ENCODE measurements around the gene ADAM12. TPM values are rescaled to one million over a fixed set of nuclear protein-coding genes. Genes with fewer than 3 reads are reported as not detected.

Gene ADAM12
- polyA plus RNA-seq, 1 donor: 2.2 TPM

- H3K4me3 ChIP-seq (ENCODE audit: low read length): no peak overlapping the region
- no peak for DNase-seq
- no peak overlapping the region for H3K27ac ChIP-seq (ENCODE audit: low read length)
- no peaks in the 10 kb centered on the region for H3K9me3 ChIP-seq (ENCODE audit: control insufficient read depth, low read depth, low read length)
- H3K4me1 ChIP-seq (ENCODE audit: control insufficient read depth, insufficient read depth, low read length): no peaks in the 10 kb centered on the region
- 74% methylated on average over 2 of the region's 8 CpGs for WGBS (ENCODE audit: insufficient coverage, low lambda C conversion rate)
- H3K27me3 ChIP-seq (ENCODE audit: control insufficient read depth, insufficient read depth, low read length): no peaks in the 10 kb centered on the region
- no peaks in the 10 kb centered on the region for H3K36me3 ChIP-seq (ENCODE audit: control insufficient read depth, insufficient read depth, low read length)
Observed at GRCh38 chr10:126201603-126202002, 186.7 kb downstream of the ADAM12 start.

DNA sequence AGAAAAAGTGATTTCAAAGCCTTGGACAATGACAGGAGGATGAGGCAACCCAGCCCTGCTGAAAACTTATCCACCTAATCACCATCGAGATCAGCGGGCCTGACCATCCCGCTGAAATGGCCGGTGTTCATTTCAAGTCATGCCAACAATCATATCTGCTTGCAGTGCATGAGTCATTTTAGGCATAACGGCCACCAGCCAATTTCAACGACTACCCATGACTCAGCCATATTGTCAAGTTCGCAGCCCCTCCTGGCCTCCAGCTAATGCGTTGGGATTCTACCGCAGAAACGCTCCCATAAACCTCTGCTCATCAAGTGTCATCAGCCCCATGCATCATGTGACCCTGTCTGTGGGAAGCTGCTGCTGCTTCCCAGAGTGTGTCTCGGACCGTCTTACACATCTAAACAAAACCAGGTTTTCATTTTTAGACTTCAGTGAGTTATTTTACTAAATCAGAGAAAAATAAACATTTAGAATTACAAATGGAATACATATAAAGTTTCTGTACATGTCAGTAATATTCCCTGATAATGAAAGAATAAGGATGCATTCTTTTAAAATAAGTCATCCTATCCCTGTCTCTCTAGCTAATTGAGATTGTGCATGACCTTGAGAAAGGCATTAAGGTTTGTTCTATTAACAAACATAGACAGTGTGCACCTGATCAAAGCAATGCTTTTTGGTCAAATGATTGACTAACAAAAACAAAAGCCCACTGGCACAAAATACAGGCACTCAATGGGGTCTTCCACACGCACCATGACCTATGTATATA is 188.9 kb downstream of the ADAM12 start:
- Histone ChIP-seq H3K4me1 (ENCODE audit: control insufficient read depth, insufficient read depth, low read length) (no peaks in the 10 kb centered on the region), H3K9me3 (ENCODE audit: control insufficient read depth, low read depth, low read length) (no peaks in the 10 kb centered on the region), H3K27ac (ENCODE audit: low read length) (no peak overlapping the region), H3K27me3 (ENCODE audit: control insufficient read depth, insufficient read depth, low read length) (no peaks in the 10 kb centered on the region), H3K4me3 (ENCODE audit: low read length) (no peak overlapping the region), H3K36me3 (ENCODE audit: control insufficient read depth, insufficient read depth, low read length) (no peaks in the 10 kb centered on the region)
- no CpG with 5 or more reads among the region's 13 CpGs for WGBS (ENCODE audit: insufficient coverage, low lambda C conversion rate)
- DNase-seq: no peak

- Histone ChIP-seq H3K36me3 (ENCODE audit: control insufficient read depth, insufficient read depth, low read length) (no peaks in the 10 kb centered on the region), H3K27ac (ENCODE audit: low read length) (no peak overlapping the region), H3K27me3 (ENCODE audit: control insufficient read depth, insufficient read depth, low read length) (no peaks in the 10 kb centered on the region), H3K9me3 (ENCODE audit: control insufficient read depth, low read depth, low read length) (no peaks in the 10 kb centered on the region), H3K4me1 (ENCODE audit: control insufficient read depth, insufficient read depth, low read length) (no peaks in the 10 kb centered on the region), H3K4me3 (ENCODE audit: low read length) (no peak overlapping the region)
- no peak for DNase-seq
Observed at GRCh38 chr10:126198681-126199080, 189.6 kb downstream of the ADAM12 start.

DNA sequence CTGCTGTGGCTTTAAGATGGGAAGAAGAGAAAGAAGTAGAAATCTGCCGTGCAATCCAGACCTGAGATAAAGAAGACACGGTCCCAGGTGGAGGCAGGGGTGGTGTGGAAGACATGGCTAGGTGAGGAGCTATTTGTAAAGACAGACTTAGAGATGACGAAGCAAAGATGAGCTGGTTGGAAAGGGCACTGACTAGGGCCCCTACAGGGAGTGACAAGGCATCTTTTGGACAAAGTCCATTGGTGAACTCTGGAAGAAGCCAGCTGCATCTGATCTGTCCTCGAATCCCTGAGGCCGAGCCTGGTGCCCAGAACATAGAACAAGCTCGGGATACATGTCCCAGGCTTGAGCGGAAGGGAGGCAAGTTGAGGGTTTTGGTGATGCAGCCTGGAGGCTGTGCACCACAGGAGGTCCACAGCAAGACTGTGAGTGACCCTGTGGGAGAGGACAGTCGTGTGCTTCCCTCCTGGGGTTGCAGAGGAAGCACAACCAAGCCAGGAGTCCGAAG is 191.2 kb downstream of the ADAM12 start:
- H3K4me1 ChIP-seq (ENCODE audit: control insufficient read depth, insufficient read depth, low read length): no peaks in the 10 kb centered on the region
- DNase-seq: no peak
- H3K27me3 ChIP-seq (ENCODE audit: control insufficient read depth, insufficient read depth, low read length): no peaks in the 10 kb centered on the region
- WGBS (ENCODE audit: insufficient coverage, low lambda C conversion rate): 71% methylated on average over 2 of the region's 9 CpGs
- no peaks in the 10 kb centered on the region for H3K9me3 ChIP-seq (ENCODE audit: control insufficient read depth, low read depth, low read length)
- no peak overlapping the region for H3K27ac ChIP-seq (ENCODE audit: low read length)
- H3K4me3 ChIP-seq (ENCODE audit: low read length): no peak overlapping the region
- no peaks in the 10 kb centered on the region for H3K36me3 ChIP-seq (ENCODE audit: control insufficient read depth, insufficient read depth, low read length)

DNA sequence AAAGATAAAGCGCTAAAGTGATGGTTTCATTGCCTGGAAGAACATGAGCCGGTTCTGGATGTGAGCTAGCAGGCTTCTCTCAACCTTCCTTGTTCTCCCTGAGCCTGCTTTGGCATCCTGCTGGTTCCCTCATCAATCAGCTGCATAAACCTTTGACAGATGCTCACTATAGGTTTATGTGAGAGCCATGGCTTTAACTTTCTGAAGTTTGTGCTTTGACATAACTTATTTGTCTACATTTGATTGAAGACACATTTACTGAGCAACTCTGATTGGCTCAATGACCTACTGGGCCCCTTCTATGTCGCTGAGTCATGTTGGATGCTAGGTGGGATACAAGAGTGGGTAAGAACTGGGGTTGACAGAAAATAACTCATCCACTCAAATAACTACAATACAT is 192.0 kb downstream of the ADAM12 start:
- Histone ChIP-seq H3K36me3 (ENCODE audit: control insufficient read depth, insufficient read depth, low read length) (no peaks in the 10 kb centered on the region), H3K9me3 (ENCODE audit: control insufficient read depth, low read depth, low read length) (no peaks in the 10 kb centered on the region), H3K27me3 (ENCODE audit: control insufficient read depth, insufficient read depth, low read length) (no peaks in the 10 kb centered on the region), H3K4me3 (ENCODE audit: low read length) (no peak overlapping the region), H3K27ac (ENCODE audit: low read length) (no peak overlapping the region), H3K4me1 (ENCODE audit: control insufficient read depth, insufficient read depth, low read length) (no peaks in the 10 kb centered on the region)
- no peak for DNase-seq
- WGBS (ENCODE audit: insufficient coverage, low lambda C conversion rate): 100% methylated on average over 1 of the region's 3 CpGs

GRCh38 chr10:126191192-126191591 is 197.1 kb downstream of the ADAM12 start:
- Histone ChIP-seq H3K9me3 (ENCODE audit: control insufficient read depth, low read depth, low read length) (no peaks in the 10 kb centered on the region), H3K4me1 (ENCODE audit: control insufficient read depth, insufficient read depth, low read length) (no peaks in the 10 kb centered on the region), H3K27ac (ENCODE audit: low read length) (no peak overlapping the region), H3K27me3 (ENCODE audit: control insufficient read depth, insufficient read depth, low read length) (no peaks in the 10 kb centered on the region), H3K36me3 (ENCODE audit: control insufficient read depth, insufficient read depth, low read length) (no peaks in the 10 kb centered on the region), H3K4me3 (ENCODE audit: low read length) (no peak overlapping the region)
- no peak for DNase-seq
- 80% methylated on average over 2 of the region's 4 CpGs for WGBS (ENCODE audit: insufficient coverage, low lambda C conversion rate)

- WGBS (ENCODE audit: insufficient coverage, low lambda C conversion rate): no CpG with 5 or more reads among the region's 3 CpGs
- no peaks in the 10 kb centered on the region for H3K36me3 ChIP-seq (ENCODE audit: control insufficient read depth, insufficient read depth, low read length)
- H3K4me3 ChIP-seq (ENCODE audit: low read length): no peak overlapping the region
- DNase-seq: no peak
- no peaks in the 10 kb centered on the region for H3K4me1 ChIP-seq (ENCODE audit: control insufficient read depth, insufficient read depth, low read length)
- no peaks in the 10 kb centered on the region for H3K9me3 ChIP-seq (ENCODE audit: control insufficient read depth, low read depth, low read length)
- no peaks in the 10 kb centered on the region for H3K27me3 ChIP-seq (ENCODE audit: control insufficient read depth, insufficient read depth, low read length)
- no peak overlapping the region for H3K27ac ChIP-seq (ENCODE audit: low read length)
Observed at GRCh38 chr10:126188679-126189200, 199.5 kb downstream of the ADAM12 start.

- Histone ChIP-seq H3K27me3 (ENCODE audit: control insufficient read depth, insufficient read depth, low read length) (no peaks in the 10 kb centered on the region), H3K36me3 (ENCODE audit: control insufficient read depth, insufficient read depth, low read length) (no peaks in the 10 kb centered on the region), H3K27ac (ENCODE audit: low read length) (no peak overlapping the region), H3K4me3 (ENCODE audit: low read length) (no peak overlapping the region), H3K9me3 (ENCODE audit: control insufficient read depth, low read depth, low read length) (no peaks in the 10 kb centered on the region), H3K4me1 (ENCODE audit: control insufficient read depth, insufficient read depth, low read length) (no peaks in the 10 kb centered on the region)
- no CpG with 5 or more reads among the region's 5 CpGs for WGBS (ENCODE audit: insufficient coverage, low lambda C conversion rate)
- DNase-seq: no peak
Observed at GRCh38 chr10:126187399-126187798, 200.9 kb downstream of the ADAM12 start.

- Histone ChIP-seq H3K27me3 (ENCODE audit: control insufficient read depth, insufficient read depth, low read length) (no peaks in the 10 kb centered on the region), H3K27ac (ENCODE audit: low read length) (no peak overlapping the region), H3K4me3 (ENCODE audit: low read length) (no peak overlapping the region), H3K9me3 (ENCODE audit: control insufficient read depth, low read depth, low read length) (no peaks in the 10 kb centered on the region), H3K4me1 (ENCODE audit: control insufficient read depth, insufficient read depth, low read length) (no peaks in the 10 kb centered on the region), H3K36me3 (ENCODE audit: control insufficient read depth, insufficient read depth, low read length) (no peaks in the 10 kb centered on the region)
- DNase-seq: no peak
- 75% methylated on average over 3 of the region's 5 CpGs for WGBS (ENCODE audit: insufficient coverage, low lambda C conversion rate)
Observed at GRCh38 chr10:126186766-126187165, 201.5 kb downstream of the ADAM12 start.

- Histone ChIP-seq H3K4me3 (ENCODE audit: low read length) (no peak overlapping the region), H3K4me1 (ENCODE audit: control insufficient read depth, insufficient read depth, low read length) (no peaks in the 10 kb centered on the region), H3K9me3 (ENCODE audit: control insufficient read depth, low read depth, low read length) (no peaks in the 10 kb centered on the region), H3K27me3 (ENCODE audit: control insufficient read depth, insufficient read depth, low read length) (no peaks in the 10 kb centered on the region), H3K27ac (ENCODE audit: low read length) (no peak overlapping the region), H3K36me3 (ENCODE audit: control insufficient read depth, insufficient read depth, low read length) (no peaks in the 10 kb centered on the region)
- no CpG with 5 or more reads among the region's 10 CpGs for WGBS (ENCODE audit: insufficient coverage, low lambda C conversion rate)
- no peak for DNase-seq
Observed at GRCh38 chr10:126185676-126186447, 202.4 kb downstream of the ADAM12 start.
